Raji (cell line): Measurements from ENCODE around the gene IGFALS.

Experiments used
- POLR2A ChIP-seq: IDR thresholded peaks from 2 replicates; pipeline ENCODE4 v1.6.1; 2011; ENCODE audit warnings: low read depth, low read length, control low read depth; ENCODE audit not compliant: insufficient read depth

IGFALS gene

DNA sequence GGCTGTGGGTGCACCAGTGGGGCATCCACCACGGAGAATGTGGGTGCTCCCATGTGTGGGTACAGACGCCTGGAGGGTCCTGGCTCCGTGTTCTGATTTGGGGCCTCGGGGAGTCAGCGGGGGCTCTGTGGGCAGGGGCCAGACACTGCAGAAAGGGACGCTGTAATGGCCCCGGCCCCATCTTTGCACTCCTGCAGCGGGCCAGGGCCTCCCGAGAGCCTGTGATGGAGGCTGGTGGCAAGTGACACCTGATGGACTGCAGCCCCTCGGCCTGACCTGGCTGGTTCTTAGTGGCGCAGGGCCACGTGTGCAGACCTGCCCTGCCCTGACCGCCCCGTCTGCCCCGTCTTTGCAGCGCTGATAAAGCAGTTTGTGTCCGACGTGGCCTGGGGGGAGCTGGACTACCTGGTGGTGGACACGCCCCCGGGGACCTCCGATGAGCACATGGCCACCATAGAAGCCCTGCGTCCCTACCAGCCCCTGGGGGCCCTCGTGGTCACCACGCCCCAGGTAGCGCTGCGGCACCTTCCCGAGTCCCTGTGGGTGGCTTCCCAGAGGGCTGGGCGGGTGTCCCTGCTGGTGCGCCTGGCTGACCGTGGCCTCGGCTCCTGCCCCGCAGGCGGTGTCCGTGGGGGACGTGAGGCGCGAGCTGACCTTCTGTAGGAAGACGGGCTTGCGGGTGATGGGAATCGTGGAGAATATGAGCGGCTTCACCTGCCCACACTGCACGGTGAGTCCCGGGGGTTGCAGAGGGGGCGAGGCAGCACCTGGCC is 6.0 kb downstream of the IGFALS start:
- TF ChIP-seq POLR2A = no peak

- no peak for TF ChIP-seq POLR2A
Observed at GRCh38 chr16:1787056-1787321, 6.5 kb downstream of the IGFALS start.

GRCh38 chr16:1786242-1787055 is 7.1 kb downstream of the IGFALS start:
- TF ChIP-seq POLR2A = no peak

GRCh38 chr16:1785846-1786170 is 7.7 kb downstream of the IGFALS start:
- no peak for TF ChIP-seq POLR2A

DNA sequence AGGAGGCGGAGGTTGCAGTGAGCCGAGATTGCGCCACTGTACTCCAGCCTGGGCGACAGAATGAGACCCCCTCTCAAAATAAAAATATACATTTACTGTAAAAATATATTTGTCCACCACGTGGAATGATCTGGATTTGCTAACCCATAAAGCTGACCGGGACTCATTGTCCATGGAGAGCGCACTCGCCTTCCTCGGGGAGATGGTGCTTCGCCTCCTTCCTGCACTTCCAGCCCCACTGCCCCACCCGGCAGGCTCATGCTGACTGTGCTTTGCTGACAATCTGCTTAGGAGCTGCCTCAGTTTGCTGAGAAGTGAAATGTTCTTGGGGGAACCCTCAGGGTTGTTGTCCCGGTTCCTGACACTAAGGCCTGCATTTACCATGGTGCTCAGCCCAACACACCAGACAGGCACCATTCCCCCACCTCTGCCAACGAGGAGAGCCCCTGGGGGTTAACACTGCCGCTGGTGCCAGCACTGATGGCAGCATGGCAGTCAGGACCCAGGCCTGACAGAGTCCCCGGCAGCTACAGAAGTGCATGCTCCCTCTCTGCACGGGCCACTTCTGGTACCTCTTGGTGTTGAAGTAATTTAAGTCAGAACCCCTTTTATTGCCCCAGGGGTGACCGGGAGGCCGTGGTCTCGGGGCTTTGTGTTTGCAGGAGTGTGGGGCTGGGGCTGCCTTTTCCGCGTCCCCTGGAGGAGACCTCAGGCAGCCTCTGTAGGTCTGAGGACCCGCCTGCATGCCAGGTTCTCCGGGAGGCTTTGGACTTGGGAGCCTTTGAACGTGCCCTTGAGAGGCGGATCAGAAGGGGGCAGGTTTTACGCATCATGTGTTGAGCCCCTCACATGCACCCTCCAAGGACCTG is 8.3 kb downstream of the IGFALS start:
- no peak for TF ChIP-seq POLR2A

DNA sequence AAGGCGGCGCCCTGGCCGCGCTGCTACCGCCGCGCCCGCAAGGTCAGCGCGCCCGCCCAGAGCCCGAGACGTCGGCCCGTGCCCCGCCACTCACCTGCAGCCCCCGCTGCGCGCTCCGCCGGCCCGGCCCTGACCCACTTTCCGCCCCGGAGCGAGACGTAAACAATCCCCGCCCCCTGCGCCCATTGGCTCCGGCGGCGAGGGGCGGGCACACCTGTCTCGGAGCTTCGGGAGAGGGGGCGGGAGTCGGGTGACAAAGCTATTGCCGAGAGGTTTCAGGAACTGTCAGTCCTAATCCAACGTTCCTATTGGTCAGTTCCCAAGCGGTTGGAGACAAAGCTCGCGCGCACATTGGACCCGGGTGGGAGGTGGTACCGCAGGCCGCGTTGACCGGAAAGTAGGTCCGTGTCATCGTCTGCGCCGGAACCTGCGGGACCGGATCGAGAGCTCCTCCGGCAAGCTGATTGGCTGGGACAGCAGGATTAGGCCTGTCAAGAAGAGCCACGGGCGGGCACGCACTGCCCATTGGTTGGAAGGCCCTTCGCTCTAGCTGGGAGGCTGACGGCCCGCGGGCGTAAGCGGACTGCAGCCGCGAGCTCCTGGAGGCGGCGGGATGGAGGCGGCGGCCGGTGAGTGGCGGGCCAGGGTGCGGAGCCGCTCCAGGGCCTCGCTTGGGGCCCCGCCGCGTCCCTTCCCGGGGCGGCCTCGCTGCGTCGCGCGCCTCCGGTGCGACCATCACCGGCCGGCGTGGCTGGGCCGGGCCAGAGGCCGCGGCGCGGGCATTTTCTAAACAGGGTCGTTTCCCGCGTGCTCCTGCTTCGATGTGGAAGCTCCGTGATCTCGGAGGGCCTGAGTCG is 10.9 kb downstream of the IGFALS start, which contains the start of the genes NUBP2 and SPSB3:
NUBP2 (plus strand) TSS at position 553 of the 857 bp plus-strand sequence; CDS start at position 614, 61 bp downstream.
SPSB3 (minus strand) TSS at position 164 of the 857 bp plus-strand sequence. CDS start 1,088 bp downstream, outside the sequence.
- peak; percentile 63 for TF ChIP-seq POLR2A

GRCh38 chr16:1781758-1782407 is 11.6 kb downstream of the IGFALS start:
- TF ChIP-seq POLR2A = no peak; the same call in 1 of the 2 replicates

- no peak for TF ChIP-seq POLR2A
Observed at GRCh38 chr16:1781254-1781653, 12.3 kb downstream of the IGFALS start.

DNA sequence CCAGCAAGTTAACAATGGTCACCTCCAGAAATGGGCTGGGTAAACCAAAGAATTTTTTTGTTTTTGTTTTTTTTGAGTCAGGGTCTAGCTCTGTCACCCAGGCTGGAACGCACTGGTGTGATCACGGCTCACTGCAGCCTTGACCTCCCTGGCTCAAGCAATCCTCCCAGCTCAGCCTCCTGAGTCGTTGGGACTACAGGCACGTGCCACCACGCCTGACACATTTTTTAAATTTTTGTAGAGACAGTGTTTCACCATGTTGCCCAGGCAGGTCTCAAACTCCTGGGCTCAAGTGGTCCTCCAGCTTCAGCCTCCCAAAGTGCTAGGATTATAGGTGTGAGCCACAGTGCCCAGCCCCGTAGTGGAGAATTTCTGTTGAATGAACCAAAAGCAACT is 12.8 kb downstream of the IGFALS start:
- no peak; the same call in 1 of the 2 replicates for TF ChIP-seq POLR2A

DNA sequence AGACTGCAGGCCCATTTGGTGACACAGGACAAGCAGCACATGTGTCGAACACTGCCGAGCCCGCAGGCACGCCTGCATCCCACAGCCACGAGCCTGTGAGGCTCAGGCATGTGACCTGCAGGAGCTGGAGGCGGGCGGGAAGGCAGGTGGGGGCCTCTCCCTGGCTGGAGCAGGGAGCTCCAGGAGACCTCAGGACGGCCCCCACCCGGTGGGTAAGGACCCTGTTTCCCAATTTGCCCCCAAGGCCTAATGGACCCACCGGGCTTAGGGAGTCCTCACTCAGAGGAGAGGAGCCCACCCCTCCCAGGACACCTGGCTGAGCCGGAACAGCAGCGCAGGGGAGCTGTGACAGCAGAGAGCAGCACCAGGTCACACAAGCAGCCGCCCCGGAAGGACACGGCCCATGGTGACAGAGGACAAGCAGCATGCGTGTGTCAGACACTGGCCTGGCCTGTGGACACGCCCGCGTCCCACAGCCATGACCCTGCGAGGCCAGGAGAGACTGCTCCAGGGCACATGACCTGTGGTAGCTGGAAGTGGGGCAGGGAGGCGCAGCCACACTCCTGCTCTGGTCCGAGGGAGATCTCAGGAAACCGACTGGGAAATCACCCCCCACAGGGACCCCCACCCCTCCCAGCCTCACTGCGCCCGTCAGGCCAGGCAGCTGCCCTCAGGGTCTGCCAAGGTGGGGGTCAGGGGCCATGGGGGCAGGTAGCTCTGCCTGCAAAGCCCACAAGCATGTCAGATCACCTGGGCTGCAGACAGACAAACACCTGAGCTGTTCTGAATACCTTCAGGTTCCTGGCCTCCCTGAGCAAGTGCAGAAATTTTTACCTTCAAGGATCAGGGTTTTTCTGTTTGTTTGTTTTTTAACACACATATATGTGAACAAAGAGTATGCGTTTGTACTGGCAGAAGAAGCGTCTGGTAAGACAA is 13.5 kb downstream of the IGFALS start:
- TF ChIP-seq POLR2A = 0 out of 2 replicates have a peak, but pooled peaks have one; percentile 42

GRCh38 chr16:1779234-1779701 is 14.2 kb downstream of the IGFALS start:
- TF ChIP-seq POLR2A = peak; percentile 23; the same call in 1 of the 2 replicates
